MV-4-11 (cell line): ENCODE data around the gene FAM53C.
"Not testable (repeated sequence)": the region's sequence is repeated elsewhere in the genome, so short reads cannot be mapped to it uniquely, and the experiment has no call there.

Source experiments
- DNase-seq: peaks from one replicate; lab custom pipeline; 2025; lab: John Stamatoyannopoulos, UW

Gene FAM53C

GRCh38 chr5:138351517-138351916 is 13.5 kb downstream of the FAM53C start:
- no peak for DNase-seq

- peak; percentile 77 for DNase-seq
These were observed 14.1 kb downstream of the FAM53C start, which contains the start of gene KDM3B for GRCh38 chr5:138352071-138352721. TSS of gene KDM3B (plus strand) at chr5:138352685. CDS start at chr5:138352796, 111 bp downstream.

- DNase-seq, result peak; percentile 71
These were observed 14.9 kb downstream of the FAM53C start for GRCh38 chr5:138352722-138353559.

GRCh38 chr5:138353560-138354080 is 15.6 kb downstream of the FAM53C start:
- DNase-seq, result no peak

GRCh38 chr5:138354387-138354786 is 16.3 kb downstream of the FAM53C start:
- no peak for DNase-seq

GRCh38 chr5:138354926-138355378 is 16.9 kb downstream of the FAM53C start:
- peak; percentile 82 for DNase-seq

GRCh38 chr5:138359621-138360020 is 21.6 kb downstream of the FAM53C start:
- no peak for DNase-seq

GRCh38 chr5:138360941-138361452 is 22.9 kb downstream of the FAM53C start:
- DNase-seq, result peak; percentile 27

GRCh38 chr5:138364576-138364975 is 26.5 kb downstream of the FAM53C start:
- DNase-seq, result no peak

- DNase-seq, result no peak
These were observed 28.7 kb downstream of the FAM53C start for GRCh38 chr5:138366632-138367382.

GRCh38 chr5:138369261-138369660 is 31.2 kb downstream of the FAM53C start:
- peak; percentile 71 for DNase-seq

- DNase-seq, result peak; percentile 94
These were observed 31.6 kb downstream of the FAM53C start for GRCh38 chr5:138369706-138370105.

- DNase-seq, result peak; percentile 52
These were observed 32.5 kb downstream of the FAM53C start for GRCh38 chr5:138370537-138370936.

GRCh38 chr5:138371454-138371853 is 33.4 kb downstream of the FAM53C start:
- peak; percentile 30 for DNase-seq

GRCh38 chr5:138372225-138372624 is 34.2 kb downstream of the FAM53C start:
- no peak for DNase-seq

GRCh38 chr5:138372653-138373052 is 34.6 kb downstream of the FAM53C start:
- no peak for DNase-seq

- no peak for DNase-seq
These were observed 44.3 kb downstream of the FAM53C start for GRCh38 chr5:138382347-138382746.

- no peak for DNase-seq
These were observed 47.6 kb downstream of the FAM53C start for GRCh38 chr5:138385660-138386059.

GRCh38 chr5:138386290-138386689 is 48.2 kb downstream of the FAM53C start:
- no peak for DNase-seq

- DNase-seq, result no peak
These were observed 51.3 kb downstream of the FAM53C start for GRCh38 chr5:138389332-138389731.

- DNase-seq, result not testable (repeated sequence)
These were observed 51.8 kb downstream of the FAM53C start for GRCh38 chr5:138389911-138390310.

GRCh38 chr5:138391859-138392386 is 53.9 kb downstream of the FAM53C start:
- DNase-seq, result no peak
